A673 (cell line): ENCODE measurements around the gene ARRB1.

ENCODE experiments used
- EZH2 ChIP-seq: fragments of 200-600 bp; sonication (generic); IDR thresholded peaks from 2 replicates; pipeline ENCODE4 v1.6.1; 2017; ENCODE audit warnings: borderline replicate concordance, low read depth, mild to moderate bottlenecking, mixed read lengths, antibody characterized with exemption, low read length; ENCODE audit not compliant: poor library complexity, severe bottlenecking
- TF ChIP-seq, protein P1 (sequence below): fragments of 300-800, 200-600 bp; sonication (generic); conservative IDR thresholded peaks from 2 replicates; pipeline ENCODE4 v1.5.1; 2017; ENCODE audit warnings: low read depth, mild to moderate bottlenecking, antibody characterized with exemption, low read length, moderate library complexity, mixed read lengths

DNA sequence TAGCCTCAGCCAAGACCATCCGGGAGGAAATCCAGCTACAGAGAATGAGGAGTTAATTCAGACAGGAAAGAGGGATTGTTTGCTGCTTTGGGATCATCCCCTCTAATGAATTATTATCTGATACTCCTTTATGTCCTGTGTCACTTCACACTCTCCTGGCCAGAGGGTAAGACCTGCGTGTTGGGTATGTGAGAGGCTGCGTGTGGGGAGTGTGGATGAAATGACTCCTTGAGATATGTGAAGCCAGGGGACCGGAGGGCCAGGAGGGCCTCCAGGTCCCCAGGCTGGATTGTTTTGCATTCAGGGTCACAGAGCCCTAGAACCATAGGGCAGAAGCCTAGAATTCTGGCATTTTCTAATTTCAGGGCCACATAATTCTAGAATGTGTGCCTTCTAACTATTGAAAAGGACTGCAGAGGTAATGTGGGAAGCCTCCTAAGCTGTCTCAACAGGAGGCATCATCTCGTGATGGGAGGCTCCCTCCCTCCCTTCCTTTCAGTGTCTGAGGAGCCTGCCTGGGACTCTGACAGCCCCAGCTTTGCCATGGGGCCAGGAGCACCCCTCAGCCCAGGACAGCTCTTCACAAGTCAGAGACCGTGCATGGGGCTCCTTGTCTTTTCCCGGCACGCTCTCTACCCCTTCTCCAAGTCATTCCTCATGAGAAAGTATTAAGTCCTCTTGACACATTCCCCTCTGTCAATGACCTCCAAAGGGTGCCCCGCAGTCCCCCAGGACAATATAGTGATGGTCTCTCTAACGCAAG, 107.2 kb downstream of the ARRB1 start:
- TF ChIP-seq, protein P1, sequence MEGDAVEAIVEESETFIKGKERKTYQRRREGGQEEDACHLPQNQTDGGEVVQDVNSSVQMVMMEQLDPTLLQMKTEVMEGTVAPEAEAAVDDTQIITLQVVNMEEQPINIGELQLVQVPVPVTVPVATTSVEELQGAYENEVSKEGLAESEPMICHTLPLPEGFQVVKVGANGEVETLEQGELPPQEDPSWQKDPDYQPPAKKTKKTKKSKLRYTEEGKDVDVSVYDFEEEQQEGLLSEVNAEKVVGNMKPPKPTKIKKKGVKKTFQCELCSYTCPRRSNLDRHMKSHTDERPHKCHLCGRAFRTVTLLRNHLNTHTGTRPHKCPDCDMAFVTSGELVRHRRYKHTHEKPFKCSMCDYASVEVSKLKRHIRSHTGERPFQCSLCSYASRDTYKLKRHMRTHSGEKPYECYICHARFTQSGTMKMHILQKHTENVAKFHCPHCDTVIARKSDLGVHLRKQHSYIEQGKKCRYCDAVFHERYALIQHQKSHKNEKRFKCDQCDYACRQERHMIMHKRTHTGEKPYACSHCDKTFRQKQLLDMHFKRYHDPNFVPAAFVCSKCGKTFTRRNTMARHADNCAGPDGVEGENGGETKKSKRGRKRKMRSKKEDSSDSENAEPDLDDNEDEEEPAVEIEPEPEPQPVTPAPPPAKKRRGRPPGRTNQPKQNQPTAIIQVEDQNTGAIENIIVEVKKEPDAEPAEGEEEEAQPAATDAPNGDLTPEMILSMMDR, result no peak
- no peak for TF ChIP-seq EZH2
